ENCODE results near the gene ITGB8. TPM values are rescaled to one million over a fixed set of nuclear protein-coding genes. Genes with fewer than 3 reads are reported as not detected.

The ITGB8 gene
- total and polyA plus RNA-seq, 9 of the 15 experiments (the other 6 are each of a cell fraction or from before 2014, with no cell fraction given), result under 0.01 to 0.03 (median 0.02) TPM; not detected in 6

GRCh38 chr7:20296901-20297300 lies 33.8 kb upstream of the ITGB8 start:
- H4K20me1 ChIP-seq (replicated peaks; ENCODE audit: control insufficient read depth, insufficient read depth, low read length), result no peaks in the 10 kb centered on the region
- intact Hi-C loops (cut with micrococcal nuclease) (no loop called here), in situ Hi-C loops (cut with MboI) (no loop called here)
- no peaks in the 10 kb centered on the region for H3K36me3 ChIP-seq (ENCODE audit: control insufficient read depth, insufficient read depth, low read length)
- no peaks in the 10 kb centered on the region for H3K27me3 ChIP-seq (ENCODE audit: control insufficient read depth in 2 of 2, insufficient read depth in 2 of 2, low read length in 2 of 2)
- WGBS (ENCODE audit: insufficient coverage, low coverage, missing lambda C conversion rate), result 32% methylated on average over 3 of the region's 3 CpGs
- FAIRE-seq (no peak), DNase-seq (ENCODE audit: extremely low read depth in 1 of 4, low spot score in 3 of 4) (no peak), ATAC-seq (no peak)
- H3K9me3 ChIP-seq (replicated peaks; ENCODE audit: control insufficient read depth, insufficient read depth, low read depth, low read length), result no peaks in the 10 kb centered on the region
- no peaks in the 10 kb centered on the region for H3K79me2 ChIP-seq (ENCODE audit: control insufficient read depth, insufficient read depth, low read length)
- peaks cover 0 to 3% of the 10 kb centered on the region in 2 experiments; a peak in 3 of 5 replicates for H3K4me1 ChIP-seq (replicated peaks in 1 of 2; ENCODE audit: control insufficient read depth in 2 of 2, insufficient read depth in 2 of 2, low read length in 2 of 2)
- H3K4me3 ChIP-seq, result no peak overlapping the region
- no peaks in the 10 kb centered on the region for H3K9me1 ChIP-seq (ENCODE audit: control insufficient read depth, insufficient read depth, low read length)
- POLR2A ChIA-PET, result interaction anchor here (1.0 kb wide), 1 partner anchor 18 kb away, joined by 3 read pairs; no protein-coding TSS in a partner anchor
- no TSS peak for BruUV-seq (replicated peaks)
- CTCF ChIA-PET (ENCODE audit: low intra/inter-chr PET ratio), result no interaction called here
- TF ChIP-seq FOXP4 (CRISPR knock-in tag; IDR thresholded peaks at IDR 0.05; ENCODE audit: borderline replicate concordance) (no peak), ZNF586 (CRISPR knock-in tag; conservative IDR thresholded peaks at IDR 0.05) (no peak), HDAC6 (IDR thresholded peaks at IDR 0.05; ENCODE audit: low read depth, low read length) (no peak), EZH2 (IDR thresholded peaks at IDR 0.05; ENCODE audit: borderline replicate concordance, low read depth, low read length) (no peak), ZNF780A (CRISPR knock-in tag; IDR thresholded peaks at IDR 0.05) (no peak), MECOM (CRISPR knock-in tag; IDR thresholded peaks at IDR 0.05) (no peak), HDGF (IDR thresholded peaks at IDR 0.05) (no peak), XRCC3 (IDR thresholded peaks at IDR 0.05) (no peak), SIRT6 (IDR thresholded peaks at IDR 0.05; ENCODE audit: low read depth, low read length) (no peak), CHD4 (IDR thresholded peaks at IDR 0.05; ENCODE audit: insufficient read depth, insufficient replicate concordance, low read depth, low read length, poor library complexity, severe bottlenecking) (no peak)
- H3K4me2 ChIP-seq (ENCODE audit: insufficient read depth, low read length), result no peak overlapping the region
- no peak overlapping the region for H3K27ac ChIP-seq (ENCODE audit: extremely low read depth, low read depth, low read length)
- no peak overlapping the region for H3K9ac ChIP-seq (ENCODE audit: insufficient read depth in 1 of 2, low read depth in 2 of 2, low read length in 2 of 2)
- H2AFZ ChIP-seq (ENCODE audit: low read depth, low read length), result no peak overlapping the region; the same call in 1 of the 2 replicates
